ENCODE measurements around the gene SLC35E4.
A peak's percentile ranks its signal among the peaks of the same experiment; 100 is the strongest.
"Not testable (repeated sequence)": the region's sequence is repeated elsewhere in the genome, so short reads cannot be mapped to it uniquely, and the experiment has no call there.

SLC35E4 gene

GRCh38 chr22:30667494-30668385, 32.2 kb downstream of the SLC35E4 start, which contains the start of gene DUSP18:
DUSP18 (minus strand) TSS chr22:30667875; CDS start chr22:30664003, 3,872 bp downstream.
- DNase-seq (ENCODE audit: low read depth in 1 of 2, low spot score in 1 of 2) = peak; percentile 90
- in situ Hi-C loops (cut with HindIII; ENCODE audit: low pct_unique_long_range_greater_than_20kb, low sequenced_read_pairs) = no loop called here
- no peak for TF ChIP-seq JUND (IDR thresholded peaks at IDR 0.05; ENCODE audit: low read depth)

DNA sequence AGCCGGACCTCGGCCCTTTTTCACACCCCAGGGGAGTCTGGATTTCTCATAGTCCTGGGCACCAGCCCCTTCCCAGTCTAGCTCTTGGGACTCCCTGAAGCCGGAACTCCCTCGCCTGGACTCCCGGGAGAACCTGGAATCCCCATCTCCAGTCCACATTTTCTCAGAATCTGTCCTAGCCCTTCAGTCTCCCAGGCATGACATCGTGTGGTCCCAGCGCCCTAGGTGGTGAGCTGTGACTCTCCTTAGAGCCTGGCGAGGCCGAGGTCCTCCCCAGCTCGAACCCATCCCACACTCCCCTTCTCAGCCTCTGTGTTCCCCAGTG, 32.8 kb downstream of the SLC35E4 start:
- TF ChIP-seq JUND (IDR thresholded peaks at IDR 0.05; ENCODE audit: low read depth) = no peak
- in situ Hi-C loops (cut with HindIII; ENCODE audit: low pct_unique_long_range_greater_than_20kb, low sequenced_read_pairs) = no loop called here
- no peak for DNase-seq (ENCODE audit: low read depth in 1 of 2, low spot score in 1 of 2)

DNA sequence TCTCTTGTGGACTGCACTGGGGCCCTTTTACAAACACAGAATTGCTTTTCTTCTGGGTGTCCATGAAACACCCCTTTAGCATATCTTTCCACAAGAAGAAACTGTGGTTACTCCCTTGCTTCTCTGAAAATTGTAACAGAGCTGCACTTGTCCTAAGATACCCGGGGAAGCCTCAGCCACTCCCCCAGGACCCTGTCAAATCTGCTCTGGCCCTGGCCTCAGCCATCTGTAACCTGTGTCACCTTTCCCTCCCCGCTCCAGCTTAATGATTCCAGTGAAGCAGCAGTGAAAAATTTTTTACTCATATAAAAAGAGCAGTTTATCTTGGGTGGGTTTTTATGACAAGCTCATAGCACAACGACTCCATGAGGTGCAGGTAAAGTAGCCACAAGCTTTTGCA, 35.5 kb downstream of the SLC35E4 start:
- TF ChIP-seq JUND (IDR thresholded peaks at IDR 0.05; ENCODE audit: low read depth) = no peak
- DNase-seq (ENCODE audit: low read depth in 1 of 2, low spot score in 1 of 2) = no peak
- in situ Hi-C loops (cut with HindIII; ENCODE audit: low pct_unique_long_range_greater_than_20kb, low sequenced_read_pairs) = no loop called here

GRCh38 chr22:30673136-30673535, 37.6 kb downstream of the SLC35E4 start:
- DNase-seq (ENCODE audit: low read depth in 1 of 2, low spot score in 1 of 2) = no peak
- no peak for TF ChIP-seq JUND (IDR thresholded peaks at IDR 0.05; ENCODE audit: low read depth)
- in situ Hi-C loops (cut with HindIII; ENCODE audit: low pct_unique_long_range_greater_than_20kb, low sequenced_read_pairs) = no loop called here

GRCh38 chr22:30674482-30674881, 38.9 kb downstream of the SLC35E4 start:
- DNase-seq (ENCODE audit: low read depth in 1 of 2, low spot score in 1 of 2) = no peak
- in situ Hi-C loops (cut with HindIII; ENCODE audit: low pct_unique_long_range_greater_than_20kb, low sequenced_read_pairs) = no loop called here
- no peak for TF ChIP-seq JUND (IDR thresholded peaks at IDR 0.05; ENCODE audit: low read depth)

DNA sequence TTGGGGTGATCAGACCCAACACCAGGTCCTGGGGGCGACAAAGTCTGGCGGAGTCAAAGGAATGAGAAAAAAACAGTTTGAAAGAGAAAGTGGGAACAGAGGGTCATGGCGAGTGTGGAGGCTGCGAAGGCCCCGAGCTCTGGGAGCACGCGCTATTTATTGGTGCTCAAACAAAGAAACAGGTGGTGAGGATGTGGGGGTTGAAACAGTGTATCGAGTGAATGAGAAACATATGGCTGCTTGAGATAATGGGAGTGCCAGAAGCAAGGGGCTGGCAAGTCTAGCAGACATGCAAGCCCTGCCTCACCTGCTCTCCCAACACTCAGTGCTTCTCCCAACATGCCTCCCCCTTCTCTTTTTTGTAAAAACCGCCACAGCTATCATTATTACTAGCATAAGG, 39.9 kb downstream of the SLC35E4 start:
- in situ Hi-C loops (cut with HindIII; ENCODE audit: low pct_unique_long_range_greater_than_20kb, low sequenced_read_pairs) = no loop called here
- no peak for TF ChIP-seq JUND (IDR thresholded peaks at IDR 0.05; ENCODE audit: low read depth)
- DNase-seq (ENCODE audit: low read depth in 1 of 2, low spot score in 1 of 2) = no peak

DNA sequence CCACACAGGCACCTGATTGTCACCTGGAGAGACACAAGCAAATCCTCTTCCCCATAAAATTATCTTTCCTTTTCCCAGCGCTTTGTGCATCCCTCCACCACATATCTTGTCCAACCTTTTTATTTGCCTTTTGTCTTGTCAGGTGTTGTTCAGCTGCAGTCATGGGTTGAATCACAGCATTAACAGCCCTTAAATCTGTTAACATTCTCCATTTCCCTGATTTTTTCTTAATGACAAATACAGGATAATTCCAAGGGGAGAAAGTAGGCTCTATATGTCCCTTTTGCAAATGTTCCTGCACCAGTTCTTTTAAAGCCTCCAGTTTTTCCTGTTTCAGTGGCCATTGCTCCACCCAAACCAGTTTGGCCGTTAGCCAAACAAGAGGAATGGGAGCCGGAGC, 41.0 kb downstream of the SLC35E4 start:
- in situ Hi-C loops (cut with HindIII; ENCODE audit: low pct_unique_long_range_greater_than_20kb, low sequenced_read_pairs); DNase-seq (ENCODE audit: low read depth in 1 of 2, low spot score in 1 of 2): not testable (repeated sequence)

GRCh38 chr22:30679895-30680690, 44.5 kb downstream of the SLC35E4 start:
- in situ Hi-C loops (cut with HindIII; ENCODE audit: low pct_unique_long_range_greater_than_20kb, low sequenced_read_pairs) = not testable (repeated sequence)

DNA sequence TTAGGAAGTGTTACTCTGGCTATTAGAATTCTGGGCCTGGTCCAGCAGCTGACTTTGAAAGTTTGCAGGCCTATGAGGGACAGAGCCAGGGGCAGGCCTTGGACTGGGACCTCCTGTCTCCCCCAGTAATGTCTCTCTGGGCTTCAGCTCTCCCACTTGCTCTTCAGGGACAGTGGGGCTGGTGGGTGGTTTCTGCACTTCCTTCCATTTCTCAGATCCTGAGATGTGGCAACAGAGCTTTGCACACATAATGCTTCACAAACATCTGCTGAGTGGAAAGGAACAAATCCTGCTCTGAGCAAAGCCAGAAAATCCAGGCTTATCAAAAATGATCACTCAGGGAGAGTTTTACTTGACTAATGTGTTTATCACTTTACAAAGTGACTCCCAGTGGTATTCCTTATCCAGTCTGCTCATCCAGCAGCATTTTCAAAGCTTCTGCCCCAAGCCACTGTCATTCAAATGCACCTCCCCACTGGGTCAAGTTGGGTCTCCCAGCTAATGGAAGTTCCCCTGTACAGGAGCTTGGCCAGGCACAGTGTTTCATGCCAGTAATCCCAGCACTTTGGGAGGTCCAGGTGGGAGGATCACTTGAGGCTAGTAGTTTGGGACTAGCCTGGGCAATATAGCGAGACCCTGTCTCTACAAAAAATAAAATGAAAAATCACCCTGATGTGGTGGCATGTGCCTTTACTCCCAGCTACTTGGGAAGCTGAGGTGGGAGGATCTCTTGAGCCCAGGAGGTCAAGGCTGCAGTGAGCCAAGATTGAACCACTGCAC, 45.6 kb downstream of the SLC35E4 start:
- in situ Hi-C loops (cut with HindIII; ENCODE audit: low pct_unique_long_range_greater_than_20kb, low sequenced_read_pairs) = no loop called here
- DNase-seq (ENCODE audit: low read depth in 1 of 2, low spot score in 1 of 2) = no peak
- TF ChIP-seq JUND (IDR thresholded peaks at IDR 0.05; ENCODE audit: low read depth) = no peak

More at GRCh38 chr22:30679895-30680690, 44.5 kb downstream of the SLC35E4 start:
- not testable (repeated sequence) for DNase-seq (ENCODE audit: low read depth in 1 of 2, low spot score in 1 of 2)

- in situ Hi-C loops (cut with HindIII; ENCODE audit: low pct_unique_long_range_greater_than_20kb, low sequenced_read_pairs) = no loop called here
- TF ChIP-seq JUND (IDR thresholded peaks at IDR 0.05; ENCODE audit: low read depth) = no peak
- no peak for DNase-seq (ENCODE audit: low read depth in 1 of 2, low spot score in 1 of 2)
These were observed 46.2 kb downstream of the SLC35E4 start for GRCh38 chr22:30681831-30682230.

GRCh38 chr22:30685178-30685577, 49.6 kb downstream of the SLC35E4 start:
- DNase-seq (ENCODE audit: low read depth in 1 of 2, low spot score in 1 of 2) = no peak
- TF ChIP-seq JUND (IDR thresholded peaks at IDR 0.05; ENCODE audit: low read depth) = no peak
- in situ Hi-C loops (cut with HindIII; ENCODE audit: low pct_unique_long_range_greater_than_20kb, low sequenced_read_pairs) = no loop called here

- no peak for DNase-seq (ENCODE audit: low read depth in 1 of 2, low spot score in 1 of 2)
- in situ Hi-C loops (cut with HindIII; ENCODE audit: low pct_unique_long_range_greater_than_20kb, low sequenced_read_pairs) = no loop called here
- no peak for TF ChIP-seq JUND (IDR thresholded peaks at IDR 0.05; ENCODE audit: low read depth)
These were observed 51.8 kb downstream of the SLC35E4 start for GRCh38 chr22:30687358-30687757.
